Measurements from ENCODE around the gene PCDHGA6.
"Not testable (repeated sequence)": the region's sequence is repeated elsewhere in the genome, so short reads cannot be mapped to it uniquely, and the experiment has no call there.

The PCDHGA6 gene

DNA sequence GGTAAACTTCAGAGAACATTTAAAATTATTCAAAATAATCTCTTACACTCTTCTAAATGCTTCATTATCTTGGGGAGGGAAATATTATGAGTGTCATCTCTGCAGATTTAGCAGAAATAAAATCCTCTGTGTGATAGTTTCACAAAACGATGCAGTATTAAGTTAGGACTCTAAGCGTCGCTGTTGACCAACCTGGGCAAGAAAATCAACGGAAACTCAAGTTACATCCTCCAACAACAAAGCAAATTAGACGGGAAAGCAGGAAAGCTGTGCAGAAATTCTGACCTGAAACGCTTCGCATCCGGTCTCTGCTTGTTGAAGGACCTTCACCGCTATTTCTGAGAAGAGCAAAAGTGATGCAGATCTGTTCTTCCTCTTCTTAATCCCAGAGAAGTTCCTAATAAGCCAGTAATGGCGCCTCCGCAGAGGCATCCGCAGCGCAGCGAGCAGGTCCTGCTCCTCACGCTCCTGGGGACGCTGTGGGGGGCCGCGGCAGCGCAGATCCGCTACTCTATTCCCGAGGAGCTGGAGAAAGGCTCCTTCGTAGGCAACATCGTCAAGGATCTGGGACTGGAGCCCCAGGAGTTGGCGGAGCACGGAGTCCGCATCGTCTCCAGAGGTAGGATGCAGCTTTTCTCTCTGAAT is at the start of gene PCDHGA6:
TSS of gene PCDHGA6 (plus strand) at position 219 of the 645 bp plus-strand sequence. CDS start at position 412, 193 bp downstream.
- DNase-seq: no peak

DNA sequence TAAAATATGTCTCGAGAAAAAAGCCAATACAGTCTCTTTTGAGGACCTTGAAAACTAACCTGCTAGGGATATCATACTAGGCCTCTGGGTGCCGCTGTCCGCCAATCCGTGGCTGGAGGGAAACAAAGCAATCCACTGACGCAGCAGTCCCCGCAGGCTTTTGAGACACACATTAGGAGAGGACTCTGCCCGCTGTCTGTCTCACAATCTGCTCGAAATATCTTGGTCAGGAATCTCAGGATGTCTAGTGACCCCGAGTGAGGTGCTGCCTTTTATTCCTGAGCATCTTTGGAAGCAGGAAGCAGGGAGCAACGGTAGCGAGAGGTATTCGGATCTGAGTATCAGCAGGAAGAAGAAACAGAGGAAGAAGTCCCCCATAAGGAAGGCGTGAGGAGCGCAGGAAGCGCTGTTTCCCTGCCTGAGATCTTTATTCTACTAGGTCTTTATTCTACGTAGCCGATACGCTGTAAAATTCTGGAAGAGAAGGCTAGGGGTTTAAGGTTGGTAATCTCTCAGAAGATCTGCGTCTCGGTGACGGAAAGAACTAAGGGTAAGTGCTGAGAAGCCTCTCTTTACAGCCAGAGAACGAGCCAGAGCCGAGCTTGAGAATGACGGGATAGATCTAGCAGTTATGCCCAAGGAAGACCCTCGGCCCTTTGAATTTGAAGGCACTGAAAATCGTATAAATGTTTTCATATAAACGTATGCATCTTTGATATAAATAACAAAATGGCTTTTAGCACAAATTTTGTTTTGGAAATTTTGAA is 47.4 kb upstream of the PCDHGA6 start:
- peak; percentile 50 for DNase-seq

DNA sequence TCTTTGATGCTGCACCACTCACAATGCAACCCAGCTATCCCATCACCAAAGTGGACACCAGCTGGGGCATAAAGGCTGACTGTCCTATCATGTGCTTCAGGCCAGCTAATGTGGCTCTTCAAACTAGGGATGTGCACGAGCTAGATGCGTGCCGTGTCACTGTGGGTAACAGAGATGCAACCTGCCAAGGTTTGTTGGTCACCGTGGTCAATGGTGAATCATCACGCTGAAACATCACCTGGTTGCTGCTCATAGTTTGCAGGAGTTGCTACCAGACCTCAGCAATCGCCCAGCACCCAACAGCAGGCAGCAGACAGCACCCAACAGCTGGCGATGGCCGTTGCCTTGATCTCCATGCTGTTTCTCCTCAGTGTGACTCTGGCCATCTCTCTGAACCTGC is 45.5 kb upstream of the PCDHGA6 start:
- no peak for DNase-seq

DNA sequence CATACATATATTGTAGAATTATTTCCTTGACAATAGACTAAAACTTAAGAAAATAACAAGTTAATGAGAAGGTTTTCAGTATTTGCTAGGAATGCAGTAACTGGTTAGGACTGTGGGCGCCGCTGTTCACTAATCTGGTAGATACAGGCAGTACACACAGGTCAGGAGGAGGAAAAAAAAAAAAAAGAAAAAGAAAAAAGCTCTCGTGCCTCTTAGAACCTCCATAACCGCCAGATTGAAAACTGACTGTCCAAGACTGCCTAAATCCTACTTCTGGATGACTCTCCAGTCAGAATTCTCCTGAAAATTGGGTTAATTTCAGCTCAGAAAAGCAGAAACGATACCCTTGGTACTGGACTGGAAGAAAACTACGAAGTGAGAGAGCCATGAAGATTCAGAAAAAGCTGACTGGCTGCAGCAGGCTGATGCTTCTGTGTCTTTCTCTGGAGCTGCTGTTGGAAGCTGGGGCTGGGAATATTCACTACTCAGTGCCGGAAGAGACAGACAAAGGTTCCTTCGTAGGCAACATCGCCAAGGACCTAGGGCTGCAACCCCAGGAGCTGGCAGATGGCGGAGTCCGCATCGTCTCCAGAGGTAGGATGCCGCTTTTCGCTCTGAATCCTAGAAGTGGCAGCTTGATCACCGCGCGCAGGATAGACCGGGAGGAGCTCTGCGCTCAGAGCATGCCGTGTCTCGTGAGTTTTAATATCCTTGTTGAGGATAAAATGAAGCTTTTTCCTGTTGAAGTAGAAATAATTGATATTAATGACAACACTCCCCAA is 43.2 kb upstream of the PCDHGA6 start, which contains the start of gene PCDHGA1:
TSS of gene PCDHGA1 (plus strand) at position 216 of the 782 bp plus-strand sequence.
- DNase-seq: peak; percentile 6

DNA sequence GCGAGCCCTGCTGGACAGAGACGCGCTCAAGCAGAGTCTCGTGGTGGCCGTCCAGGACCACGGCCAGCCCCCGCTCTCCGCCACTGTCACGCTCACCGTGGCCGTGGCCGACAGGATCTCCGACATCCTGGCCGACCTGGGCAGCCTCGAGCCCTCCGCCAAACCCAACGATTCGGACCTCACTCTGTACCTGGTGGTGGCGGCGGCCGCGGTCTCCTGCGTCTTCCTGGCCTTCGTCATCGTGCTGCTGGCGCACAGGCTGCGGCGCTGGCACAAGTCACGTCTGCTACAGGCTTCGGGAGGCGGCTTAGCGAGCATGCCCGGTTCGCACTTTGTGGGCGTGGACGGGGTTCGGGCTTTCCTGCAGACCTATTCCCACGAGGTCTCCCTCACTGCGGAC is 41.1 kb upstream of the PCDHGA6 start:
- DNase-seq: not testable (repeated sequence)

DNA sequence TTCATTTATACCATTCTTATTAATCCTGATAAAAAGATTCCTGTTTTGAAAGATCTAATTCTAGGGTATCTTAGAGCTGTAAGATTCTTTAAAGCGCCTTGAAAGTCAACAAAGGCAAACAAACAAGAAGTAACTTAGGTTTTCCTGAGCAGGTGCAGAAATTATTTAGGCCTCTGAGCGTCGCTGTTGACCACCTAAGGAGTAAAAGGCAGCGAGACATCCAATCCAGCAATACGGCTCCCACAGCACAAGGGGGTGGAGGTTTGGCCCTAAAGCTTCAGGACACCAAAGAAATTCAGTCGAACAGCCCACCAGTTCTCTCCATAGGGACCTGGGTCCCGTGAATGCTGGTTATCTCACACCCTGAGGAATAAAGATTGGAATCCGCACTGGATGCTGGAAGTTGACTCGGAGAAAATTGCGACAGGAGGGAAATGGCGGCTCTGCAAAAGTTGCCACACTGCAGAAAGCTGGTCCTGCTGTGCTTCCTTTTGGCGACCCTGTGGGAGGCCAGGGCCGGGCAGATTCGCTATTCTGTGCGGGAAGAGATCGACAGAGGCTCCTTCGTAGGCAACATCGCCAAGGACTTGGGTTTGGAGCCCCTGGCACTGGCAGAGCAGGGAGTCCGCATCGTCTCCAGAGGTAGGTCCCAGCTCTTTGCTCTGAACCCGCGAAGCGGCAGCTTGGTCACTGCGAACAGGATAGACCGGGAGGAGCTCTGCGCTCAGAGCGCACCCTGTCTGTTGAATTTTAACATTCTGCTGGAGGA is 35.0 kb upstream of the PCDHGA6 start, which contains the start of gene PCDHGA2:
TSS of gene PCDHGA2 (plus strand) at position 223 of the 769 bp plus-strand sequence.
- DNase-seq: no peak

DNA sequence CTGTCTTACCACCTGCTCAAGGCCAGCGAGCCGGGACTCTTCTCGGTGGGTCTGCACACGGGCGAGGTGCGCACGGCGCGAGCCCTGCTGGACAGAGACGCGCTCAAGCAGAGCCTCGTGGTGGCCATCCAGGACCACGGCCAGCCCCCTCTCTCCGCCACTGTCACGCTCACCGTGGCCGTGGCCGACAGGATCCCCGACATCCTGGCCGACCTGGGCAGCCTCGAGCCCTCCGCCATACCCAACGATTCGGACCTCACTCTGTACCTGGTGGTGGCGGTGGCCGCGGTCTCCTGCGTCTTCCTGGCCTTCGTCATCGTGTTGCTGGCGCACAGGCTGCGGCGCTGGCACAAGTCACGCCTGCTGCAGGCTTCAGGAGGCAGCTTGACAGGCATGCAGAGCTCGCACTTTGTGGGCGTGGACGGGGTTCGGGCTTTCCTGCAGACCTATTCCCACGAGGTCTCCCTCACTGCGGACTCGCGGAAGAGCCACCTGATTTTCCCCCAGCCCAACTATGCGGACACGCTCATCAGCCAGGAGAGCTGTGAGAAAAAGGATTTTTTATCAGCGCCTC is 32.8 kb upstream of the PCDHGA6 start:
- DNase-seq: not testable (repeated sequence)

DNA sequence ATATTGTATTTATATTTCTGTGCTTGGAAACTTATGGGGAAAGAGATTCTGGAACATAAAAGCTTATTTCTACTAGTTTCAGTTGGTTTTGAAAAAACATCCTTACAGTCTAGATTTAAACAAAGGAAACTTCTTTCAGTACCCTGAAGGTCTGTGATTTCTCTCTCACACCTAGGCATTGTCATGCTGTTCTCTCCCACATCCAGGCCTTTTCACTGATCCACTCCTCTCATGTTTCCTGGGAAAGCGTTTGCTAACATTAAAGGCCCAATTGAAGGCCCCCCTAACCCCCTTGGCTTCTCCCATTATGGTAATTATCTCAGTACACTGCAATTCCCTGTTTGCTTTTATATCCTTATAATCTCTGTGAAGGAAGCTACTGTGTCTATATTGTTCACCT is 30.9 kb upstream of the PCDHGA6 start:
- no peak for DNase-seq

DNA sequence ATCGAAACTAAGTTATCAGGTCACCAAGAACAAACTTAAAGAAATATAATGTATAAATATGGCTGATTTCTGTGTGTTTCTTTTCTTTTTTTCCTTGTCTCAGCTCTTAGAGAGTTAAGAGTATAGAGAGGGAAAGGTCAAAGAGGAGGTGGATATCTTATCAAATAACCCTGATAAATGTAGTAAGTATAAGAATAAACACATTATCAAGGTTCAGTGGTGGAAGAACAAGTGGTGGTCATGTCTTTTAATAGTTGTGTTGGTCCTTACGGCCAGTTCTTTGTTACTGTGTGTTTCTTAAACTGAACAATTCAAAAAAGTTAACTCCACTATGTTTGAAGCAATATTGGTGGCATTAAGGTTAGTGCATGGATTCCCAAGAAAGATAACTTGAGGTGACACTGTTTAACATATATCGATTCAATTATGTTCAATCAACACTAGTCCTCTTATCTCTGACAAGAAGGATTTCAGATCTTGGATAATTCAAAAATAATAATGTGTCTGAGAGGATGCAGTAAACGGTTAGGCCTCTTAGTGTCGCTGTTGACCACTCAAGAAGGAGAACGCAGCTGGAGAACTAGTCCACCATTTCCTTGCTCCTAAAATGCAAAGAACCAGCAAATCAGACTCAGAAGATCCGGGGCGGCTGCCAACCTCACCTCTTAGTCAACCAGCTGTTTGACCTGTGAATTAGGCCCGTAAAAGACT is 30.3 kb upstream of the PCDHGA6 start, which contains the start of gene PCDHGA3:
TSS of gene PCDHGA3 (plus strand) at position 588 of the 711 bp plus-strand sequence. CDS start 205 bp downstream, outside the sequence.
- no peak for DNase-seq

DNA sequence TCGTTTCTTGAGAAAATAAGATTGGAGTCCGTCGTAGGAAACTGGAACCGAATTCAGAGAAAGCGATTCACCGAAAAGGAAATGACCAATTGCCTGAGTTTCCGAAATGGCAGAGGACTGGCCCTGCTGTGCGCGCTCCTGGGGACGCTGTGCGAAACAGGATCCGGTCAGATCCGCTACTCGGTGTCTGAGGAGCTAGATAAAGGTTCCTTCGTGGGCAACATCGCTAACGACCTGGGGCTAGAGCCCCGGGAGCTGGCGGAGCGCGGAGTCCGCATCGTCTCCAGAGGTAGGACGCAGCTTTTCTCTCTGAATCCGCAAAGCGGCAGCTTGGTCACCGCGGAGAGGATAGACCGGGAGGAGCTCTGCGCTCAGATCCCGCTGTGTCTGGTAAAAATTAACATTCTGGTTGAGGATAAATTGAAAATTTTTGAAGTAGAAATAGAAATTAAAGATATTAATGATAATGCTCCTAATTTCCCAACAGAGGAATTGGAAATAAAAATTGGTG is 29.7 kb upstream of the PCDHGA6 start:
- no peak for DNase-seq

DNA sequence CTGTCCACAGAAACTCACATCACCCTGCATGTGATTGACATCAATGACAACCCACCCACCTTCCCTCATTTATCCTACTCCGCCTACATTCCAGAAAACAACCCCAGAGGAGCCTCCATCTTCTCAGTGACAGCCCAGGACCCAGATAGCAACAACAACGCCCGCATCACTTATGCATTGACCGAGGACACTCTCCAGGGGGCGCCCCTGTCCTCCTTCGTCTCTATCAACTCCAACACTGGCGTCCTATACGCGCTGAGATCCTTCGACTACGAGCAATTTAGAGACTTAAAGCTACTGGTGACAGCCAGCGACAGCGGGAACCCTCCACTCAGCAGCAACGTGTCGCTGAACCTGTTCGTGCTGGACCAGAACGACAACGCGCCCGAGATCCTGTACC is 28.4 kb upstream of the PCDHGA6 start:
- DNase-seq: no peak

DNA sequence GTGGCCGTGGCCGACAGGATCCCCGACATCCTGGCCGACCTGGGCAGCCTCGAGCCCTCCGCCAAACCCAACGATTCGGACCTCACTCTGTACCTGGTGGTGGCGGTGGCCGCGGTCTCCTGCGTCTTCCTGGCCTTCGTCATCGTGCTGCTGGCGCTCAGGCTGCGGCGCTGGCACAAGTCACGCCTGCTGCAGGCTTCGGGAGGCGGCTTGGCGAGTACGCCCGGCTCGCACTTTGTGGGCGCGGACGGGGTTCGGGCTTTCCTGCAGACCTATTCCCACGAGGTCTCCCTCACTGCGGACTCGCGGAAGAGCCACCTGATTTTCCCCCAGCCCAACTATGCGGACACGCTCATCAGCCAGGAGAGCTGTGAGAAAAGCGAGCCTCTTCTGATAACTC is 27.7 kb upstream of the PCDHGA6 start:
- not testable (repeated sequence) for DNase-seq

DNA sequence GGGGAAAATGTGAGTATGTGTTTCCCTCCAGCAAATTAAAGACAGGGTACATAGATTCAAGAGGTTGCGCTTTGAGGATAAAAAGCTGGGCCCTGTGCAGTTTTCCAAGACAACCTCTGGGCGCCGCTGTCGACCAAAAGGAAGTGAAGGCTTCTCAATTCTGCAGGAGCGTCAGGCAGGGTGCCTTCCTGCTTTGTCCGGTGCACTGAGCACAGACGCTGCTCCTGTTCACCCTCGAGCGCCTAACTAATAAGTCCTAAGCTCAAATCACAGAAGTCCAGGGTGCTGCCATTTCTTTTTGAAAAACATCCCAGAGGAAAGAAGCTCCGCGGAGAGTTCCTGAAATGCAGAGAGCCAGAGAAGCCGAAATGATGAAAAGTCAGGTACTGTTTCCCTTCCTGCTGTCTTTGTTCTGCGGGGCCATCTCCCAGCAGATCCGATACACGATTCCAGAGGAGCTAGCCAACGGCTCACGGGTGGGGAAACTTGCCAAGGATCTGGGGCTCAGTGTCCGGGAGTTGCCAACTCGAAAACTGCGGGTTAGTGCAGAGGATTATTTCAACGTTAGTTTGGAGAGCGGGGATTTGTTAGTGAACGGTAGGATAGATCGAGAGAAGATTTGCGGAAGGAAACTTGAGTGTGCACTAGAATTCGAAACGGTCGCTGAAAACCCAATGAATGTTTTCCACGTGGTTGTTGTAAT is 23.6 kb upstream of the PCDHGA6 start, which contains the start of gene PCDHGB1:
TSS of gene PCDHGB1 (plus strand) at position 183 of the 703 bp plus-strand sequence. CDS start at position 345, 162 bp downstream.
- no peak for DNase-seq

DNA sequence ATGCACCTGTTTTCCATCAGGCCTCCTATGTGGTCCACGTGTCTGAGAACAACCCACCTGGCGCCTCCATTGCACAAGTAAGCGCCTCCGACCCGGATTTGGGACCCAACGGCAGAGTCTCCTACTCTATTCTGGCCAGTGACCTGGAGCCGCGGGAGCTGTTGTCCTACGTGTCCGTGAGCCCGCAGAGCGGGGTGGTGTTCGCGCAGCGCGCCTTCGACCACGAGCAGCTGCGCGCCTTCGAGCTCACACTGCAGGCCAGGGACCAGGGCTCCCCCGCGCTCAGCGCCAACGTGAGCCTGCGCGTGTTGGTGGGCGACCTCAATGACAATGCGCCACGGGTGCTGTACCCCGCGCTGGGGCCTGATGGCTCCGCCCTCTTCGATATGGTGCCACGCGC is 22.1 kb upstream of the PCDHGA6 start:
- no peak for DNase-seq

DNA sequence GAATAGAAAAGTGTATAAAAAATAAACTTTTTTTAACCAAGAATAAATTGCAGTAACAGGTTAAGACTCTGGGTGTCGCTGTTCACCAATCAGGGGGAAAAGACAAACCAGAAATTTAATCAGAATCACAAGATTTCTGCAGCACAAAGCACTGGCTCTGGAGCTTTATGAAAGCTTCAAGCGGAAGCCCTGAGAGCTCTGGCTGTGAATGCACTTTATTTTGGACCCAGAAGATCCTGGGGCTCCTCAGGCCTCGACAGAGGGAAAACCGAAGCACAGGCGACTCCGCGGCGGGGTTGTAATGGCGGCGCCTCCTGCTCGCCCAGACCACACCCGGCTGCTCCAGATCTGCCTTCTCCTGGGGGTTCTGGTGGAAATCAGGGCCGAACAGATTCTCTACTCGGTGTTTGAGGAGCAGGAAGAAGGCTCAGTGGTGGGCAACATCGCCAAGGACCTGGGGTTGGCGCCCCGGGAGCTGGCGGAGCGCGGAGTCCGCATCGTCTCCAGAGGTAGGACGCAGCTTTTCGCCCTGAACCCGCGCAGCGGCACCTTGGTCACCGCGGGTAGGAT is 18.7 kb upstream of the PCDHGA6 start, which contains the start of gene PCDHGA4:
TSS of gene PCDHGA4 (plus strand) at position 122 of the 570 bp plus-strand sequence. CDS start at position 209, 87 bp downstream.
- no peak for DNase-seq

DNA sequence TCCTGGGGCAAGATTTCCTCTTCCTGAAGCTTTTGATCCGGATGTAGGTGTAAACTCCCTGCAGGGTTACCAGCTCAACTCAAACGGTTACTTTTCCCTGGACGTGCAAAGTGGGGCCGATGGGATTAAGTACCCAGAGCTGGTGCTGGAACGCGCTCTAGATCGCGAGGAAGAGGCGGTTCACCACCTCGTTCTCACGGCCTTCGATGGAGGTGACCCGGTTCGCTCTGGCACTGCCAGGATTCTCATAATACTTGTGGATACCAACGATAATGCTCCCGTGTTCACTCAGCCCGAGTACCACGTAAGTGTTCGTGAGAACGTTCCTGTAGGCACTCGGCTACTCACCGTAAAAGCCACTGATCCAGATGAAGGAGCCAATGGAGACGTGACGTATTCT is 18.1 kb upstream of the PCDHGA6 start:
- no peak for DNase-seq

DNA sequence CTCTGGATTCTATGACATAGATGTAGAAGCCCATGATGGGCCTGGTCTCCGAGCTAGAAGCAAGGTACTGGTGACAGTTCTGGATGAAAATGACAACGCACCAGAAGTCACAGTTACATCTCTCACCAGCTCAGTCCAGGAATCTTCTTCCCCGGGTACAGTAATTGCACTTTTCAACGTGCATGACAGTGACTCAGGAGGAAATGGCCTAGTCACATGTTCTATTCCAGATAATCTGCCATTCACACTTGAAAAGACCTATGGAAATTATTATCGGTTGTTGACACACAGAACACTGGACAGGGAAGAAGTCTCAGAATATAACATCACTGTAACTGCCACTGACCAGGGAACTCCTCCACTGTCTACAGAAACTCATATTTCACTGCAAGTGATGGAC is 17.6 kb upstream of the PCDHGA6 start:
- DNase-seq: no peak

DNA sequence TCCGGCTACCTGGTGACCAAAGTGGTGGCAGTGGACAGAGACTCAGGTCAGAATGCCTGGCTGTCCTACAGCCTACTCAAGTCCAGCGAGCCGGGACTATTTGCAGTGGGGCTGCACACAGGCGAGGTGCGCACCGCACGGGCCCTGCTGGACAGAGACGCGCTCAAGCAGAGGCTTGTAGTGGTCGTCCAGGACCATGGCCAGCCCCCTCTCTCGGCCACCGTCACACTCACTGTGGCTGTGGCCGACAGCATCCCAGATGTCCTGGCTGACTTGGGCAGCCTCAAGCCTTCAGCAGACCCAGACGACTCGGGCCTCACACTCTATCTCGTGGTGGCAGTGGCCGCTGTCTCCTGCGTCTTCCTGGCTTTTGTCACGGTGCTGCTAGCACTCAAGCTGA is 16.7 kb upstream of the PCDHGA6 start:
- DNase-seq: no peak

DNA sequence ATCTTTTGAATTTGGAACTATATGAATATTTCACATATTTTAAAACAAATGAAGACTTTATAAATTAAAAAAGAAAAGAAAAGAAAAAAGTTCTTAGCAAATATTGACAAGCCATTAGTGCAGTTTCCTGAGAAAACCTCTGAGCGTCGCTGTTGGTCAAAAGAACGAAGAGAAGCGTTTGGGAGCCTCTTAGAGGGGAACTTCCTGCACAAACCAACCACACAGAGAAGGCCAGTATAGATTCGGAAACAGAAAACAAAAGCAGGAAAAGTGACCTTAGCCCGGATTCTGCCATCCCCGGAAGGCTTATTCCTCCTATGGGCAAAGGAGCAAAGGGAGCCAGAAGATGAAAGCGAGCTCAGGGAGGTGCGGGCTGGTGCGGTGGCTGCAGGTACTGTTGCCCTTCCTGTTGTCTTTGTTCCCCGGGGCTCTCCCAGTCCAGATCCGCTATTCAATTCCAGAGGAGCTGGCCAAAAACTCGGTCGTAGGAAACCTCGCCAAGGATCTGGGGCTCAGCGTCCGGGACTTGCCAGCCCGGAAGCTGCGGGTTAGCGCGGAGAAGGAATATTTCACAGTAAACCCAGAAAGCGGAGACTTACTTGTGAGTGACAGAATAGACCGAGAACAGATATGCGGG is 13.8 kb upstream of the PCDHGA6 start, which contains the start of gene PCDHGB2:
TSS of gene PCDHGB2 (plus strand) at position 205 of the 637 bp plus-strand sequence. CDS start at position 347, 142 bp downstream.
- DNase-seq: no peak
